Esophagus squamous epithelium (tissue), 5 donors: Measurements from ENCODE around the gene RPGRIP1L. TPM values are rescaled to one million over a fixed set of nuclear protein-coding genes. Genes with fewer than 3 reads are reported as not detected.

Source experiments
- DNase-seq: peaks from one replicate; lab custom pipeline; 2025; lab: John Stamatoyannopoulos, UW
- H3K27ac ChIP-seq, 4 donors: fragments of 200-600 bp; sonication (generic); one replicate each; pipeline ENCODE4 v1.5.1; 2016 to 2019; ENCODE audit warnings: mild to moderate bottlenecking in 1 of 4
- H3K27me3 ChIP-seq, 4 donors: fragments of 200-600 bp; sonication (generic); 1 replicate in 3 of 4; 2 replicates in 1 of 4; pipeline versions ENCODE4 v1.5.1 to v1.6.0; 2017 to 2021; ENCODE audit warnings: antibody characterized with exemption in 1 of 4
- H3K36me3 ChIP-seq, 3 donors: fragments of 200-600 bp; sonication (generic); one replicate each; pipeline ENCODE4 v1.5.1; 2016 to 2019
- H3K4me1 ChIP-seq, 3 donors: fragments of 200-600 bp; sonication (generic); one replicate each; pipeline ENCODE4 v1.5.1; 2017 to 2019
- H3K4me3 ChIP-seq, 4 donors: fragments of 200-600 bp; sonication (generic); 1 replicate in 3 of 4; 2 replicates in 1 of 4; pipeline ENCODE4 v1.5.1; 2016 to 2019; ENCODE audit warnings: mild to moderate bottlenecking in 2 of 4, moderate library complexity in 1 of 4
- H3K9me3 ChIP-seq, 3 donors: fragments of 200-600 bp; sonication (generic); one replicate each; pipeline ENCODE4 v1.5.1; 2016 to 2019
- POLR2A ChIP-seq, 4 donors: fragments of 450-650 bp; IDR thresholded peaks; one replicate each; pipeline ENCODE4 v1.6.1; 2017; ENCODE audit warnings: antibody characterized with exemption in 4 of 4, mild to moderate bottlenecking in 4 of 4, moderate library complexity in 3 of 4
- WGBS, 2 donors: methylation state at CpG; one replicate each; pipeline ENCODE4 v1.1.5; 2018; 5-methylcytosine and 5-hydroxymethylcytosine counted together
- intact Hi-C: fragments of 100-400 bp; cut with DNase I; formaldehyde crosslinking; loops from one replicate; pipeline ENCODE4 v1.15.0; 2022
- total RNA-seq, 4 donors: library from RNA; depleted of rRNA; stranded (reverse); fragments of >200 nt; gene quantifications; one replicate each; pipeline ENCODE4 v1.1.0, GENCODE V29; 2016
- TF ChIP-seq, protein P1 (sequence below), 6 experiments: fragments of 450-650 bp in 4 of 6; fragments of 200-600 bp in 2 of 6; sonication (generic) in 2 of 6; IDR thresholded peaks; one replicate each; pipeline ENCODE4 v1.5.1; 2016 to 2019; ENCODE audit warnings: antibody characterized with exemption in 6 of 6, mild to moderate bottlenecking in 4 of 6, moderate library complexity in 4 of 6
- donor health status: DM: yes; HTN: yes; CAD: no.

Gene RPGRIP1L
- total RNA-seq, 4 donors from 2014 or later = 1.2 to 3.9 (median 3.7) TPM

DNA sequence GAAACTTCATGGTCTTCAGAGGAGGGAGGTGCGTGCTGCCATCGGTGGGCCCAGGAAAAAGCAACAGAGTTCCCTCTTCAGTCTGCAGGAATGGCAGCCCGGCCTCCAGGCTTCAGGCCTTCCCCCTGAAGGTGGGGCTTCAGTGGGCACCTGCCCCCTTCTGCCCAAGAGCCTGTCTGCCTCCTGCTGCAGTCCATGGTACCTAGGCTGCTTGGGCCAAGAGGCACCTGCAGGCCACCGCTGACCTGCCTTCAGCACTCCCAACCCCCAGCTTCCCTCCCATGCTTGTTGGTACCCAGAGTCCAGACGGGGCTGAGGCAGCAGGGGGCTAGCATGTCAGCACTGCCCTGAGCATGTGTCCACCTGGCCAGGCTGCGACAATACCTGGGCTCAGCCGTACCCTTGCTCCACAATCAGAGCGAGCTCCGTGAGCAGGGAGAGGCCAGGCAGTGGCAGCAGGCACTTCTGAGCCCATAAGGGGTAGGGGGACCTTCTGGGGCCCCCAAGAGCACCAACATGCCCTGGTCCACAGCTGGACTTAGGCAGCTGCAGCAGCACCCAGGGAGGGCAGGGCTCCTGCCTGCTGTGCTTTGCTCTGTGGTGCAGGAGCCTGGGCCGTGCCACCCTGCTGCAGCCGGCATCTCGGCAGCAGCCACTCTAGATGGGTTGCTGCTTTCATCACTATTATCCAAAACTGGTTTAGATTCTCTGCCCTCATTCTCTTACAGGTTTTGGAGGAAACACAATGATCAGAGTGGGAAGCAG, 123.4 kb downstream of the RPGRIP1L start:
- intact Hi-C loops = no loop called here
- no peak for DNase-seq
- Histone ChIP-seq H3K27ac (no peak overlapping the region), H3K36me3 (no peaks in the 10 kb centered on the region), H3K4me3 (no peak overlapping the region), H3K9me3 (no peaks in the 10 kb centered on the region), H3K27me3 (no peaks in the 10 kb centered on the region), H3K4me1 (no peaks in the 10 kb centered on the region)
- TF ChIP-seq, protein P1, sequence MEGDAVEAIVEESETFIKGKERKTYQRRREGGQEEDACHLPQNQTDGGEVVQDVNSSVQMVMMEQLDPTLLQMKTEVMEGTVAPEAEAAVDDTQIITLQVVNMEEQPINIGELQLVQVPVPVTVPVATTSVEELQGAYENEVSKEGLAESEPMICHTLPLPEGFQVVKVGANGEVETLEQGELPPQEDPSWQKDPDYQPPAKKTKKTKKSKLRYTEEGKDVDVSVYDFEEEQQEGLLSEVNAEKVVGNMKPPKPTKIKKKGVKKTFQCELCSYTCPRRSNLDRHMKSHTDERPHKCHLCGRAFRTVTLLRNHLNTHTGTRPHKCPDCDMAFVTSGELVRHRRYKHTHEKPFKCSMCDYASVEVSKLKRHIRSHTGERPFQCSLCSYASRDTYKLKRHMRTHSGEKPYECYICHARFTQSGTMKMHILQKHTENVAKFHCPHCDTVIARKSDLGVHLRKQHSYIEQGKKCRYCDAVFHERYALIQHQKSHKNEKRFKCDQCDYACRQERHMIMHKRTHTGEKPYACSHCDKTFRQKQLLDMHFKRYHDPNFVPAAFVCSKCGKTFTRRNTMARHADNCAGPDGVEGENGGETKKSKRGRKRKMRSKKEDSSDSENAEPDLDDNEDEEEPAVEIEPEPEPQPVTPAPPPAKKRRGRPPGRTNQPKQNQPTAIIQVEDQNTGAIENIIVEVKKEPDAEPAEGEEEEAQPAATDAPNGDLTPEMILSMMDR (IDR thresholded peaks at IDR 0.05) = no peak
- no peak for TF ChIP-seq POLR2A (IDR thresholded peaks at IDR 0.05)
- WGBS, 2 donors = 67 to 94% methylated on average over 2 to 3 of the region's 12 CpGs

DNA sequence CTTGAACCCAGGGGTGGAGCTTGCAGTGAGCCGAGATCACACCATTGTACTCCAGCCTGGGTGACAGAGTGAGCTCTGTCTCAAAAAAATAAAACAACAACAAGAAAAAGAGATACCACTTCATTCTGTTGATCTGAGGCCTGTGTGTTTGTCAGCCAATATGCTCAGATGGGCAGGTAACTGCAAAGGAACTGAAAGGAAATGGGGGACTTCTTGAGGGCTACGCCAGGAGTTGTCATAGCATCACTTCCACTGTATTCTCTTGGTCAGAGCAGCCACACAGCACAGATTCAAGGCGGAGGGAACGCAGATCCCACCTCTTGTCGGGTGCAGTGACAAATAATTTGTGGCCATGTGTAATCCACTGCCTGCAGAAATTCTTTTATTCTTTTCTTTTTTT, 126.8 kb downstream of the RPGRIP1L start:
- DNase-seq = no peak
- H3K27ac ChIP-seq = no peak overlapping the region
- TF ChIP-seq, protein P1 (IDR thresholded peaks at IDR 0.05) = no peak
- TF ChIP-seq POLR2A (IDR thresholded peaks at IDR 0.05) = no peak
- H3K27me3 ChIP-seq = no peaks in the 10 kb centered on the region
- 85% methylated on average over 5 of the region's 5 CpGs for WGBS, 2 donors
- no peak overlapping the region for H3K4me3 ChIP-seq
- H3K36me3 ChIP-seq = no peaks in the 10 kb centered on the region
- intact Hi-C loops = no loop called here
- H3K4me1 ChIP-seq = no peaks in the 10 kb centered on the region
- peaks cover 0 to 8% (median 2%) of the 10 kb centered on the region in 3 donors for H3K9me3 ChIP-seq

DNA sequence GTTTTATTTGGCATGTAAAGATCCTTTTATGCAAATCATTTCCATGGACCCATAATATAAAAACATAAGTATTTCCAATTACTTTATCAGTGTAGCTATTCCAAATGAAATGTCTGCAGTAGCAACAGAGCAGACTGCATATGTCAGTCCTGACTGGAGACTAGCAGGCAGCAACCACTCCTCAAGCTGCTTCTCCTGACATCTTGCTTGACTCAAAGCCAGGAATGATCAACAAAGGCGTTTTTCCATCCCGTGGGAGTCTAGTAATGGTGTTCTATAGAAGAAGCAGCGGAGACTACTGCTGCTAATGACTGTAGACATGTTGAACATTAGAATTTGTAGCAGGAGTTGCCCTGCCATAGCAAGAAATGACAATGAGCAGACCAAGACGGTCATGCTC, 127.4 kb downstream of the RPGRIP1L start:
- Histone ChIP-seq H3K27me3 (no peaks in the 10 kb centered on the region), H3K27ac (no peak overlapping the region), H3K4me1 (no peaks in the 10 kb centered on the region), H3K36me3 (no peaks in the 10 kb centered on the region), H3K9me3 (peaks cover 0 to 13% (median 9%) of the 10 kb centered on the region in 3 donors), H3K4me3 (no peak overlapping the region)
- TF ChIP-seq, protein P1 (IDR thresholded peaks at IDR 0.05) = no peak
- no peak for TF ChIP-seq POLR2A (IDR thresholded peaks at IDR 0.05)
- WGBS, 2 donors = 50 to 60% methylated on average over 3 to 4 of the region's 4 CpGs
- intact Hi-C loops = no loop called here
- DNase-seq = no peak

GRCh38 chr16:53571763-53572162, 131.9 kb downstream of the RPGRIP1L start:
- no peak for DNase-seq
- intact Hi-C loops = no loop called here
- no peaks in the 10 kb centered on the region for H3K36me3 ChIP-seq
- H3K4me3 ChIP-seq = no peak overlapping the region
- H3K4me1 ChIP-seq = no peaks in the 10 kb centered on the region
- TF ChIP-seq, protein P1 (IDR thresholded peaks at IDR 0.05) = no peak
- no peak for TF ChIP-seq POLR2A (IDR thresholded peaks at IDR 0.05)
- H3K27ac ChIP-seq = no peak overlapping the region
- no peaks in the 10 kb centered on the region for H3K27me3 ChIP-seq
- peaks cover 0 to 16% (median 13%) of the 10 kb centered on the region in 3 donors for H3K9me3 ChIP-seq

- 51 to 62% methylated on average over 3 to 5 of the region's 5 CpGs for WGBS, 2 donors
- intact Hi-C loops = no loop called here
- no peaks in the 10 kb centered on the region for H3K27me3 ChIP-seq
- no peak for DNase-seq
- TF ChIP-seq, protein P1 (IDR thresholded peaks at IDR 0.05) = no peak
- TF ChIP-seq POLR2A (IDR thresholded peaks at IDR 0.05) = no peak
- H3K36me3 ChIP-seq = no peaks in the 10 kb centered on the region
- H3K9me3 ChIP-seq = peaks cover 0 to 11% (median 4%) of the 10 kb centered on the region in 3 donors
- peaks cover 0 to 3% (median 0%) of the 10 kb centered on the region in 3 donors for H3K4me1 ChIP-seq
- H3K27ac ChIP-seq = no peak overlapping the region
- H3K4me3 ChIP-seq = no peak overlapping the region
Measured at GRCh38 chr16:53566552-53567245, 137.0 kb downstream of the RPGRIP1L start.
